ENCODE results near the gene ANKRD52.
"Not testable (repeated sequence)": the region's sequence is repeated elsewhere in the genome, so short reads cannot be mapped to it uniquely, and the experiment has no call there.

The ANKRD52 gene

GRCh38 chr12:56258068-56258819 lies at the start of gene ANKRD52:
ANKRD52 (minus strand) TSS chr12:56258384; CDS start chr12:56258269, 115 bp downstream.
- peak; percentile 51 for DNase-seq (ENCODE audit: low spot score)

DNA sequence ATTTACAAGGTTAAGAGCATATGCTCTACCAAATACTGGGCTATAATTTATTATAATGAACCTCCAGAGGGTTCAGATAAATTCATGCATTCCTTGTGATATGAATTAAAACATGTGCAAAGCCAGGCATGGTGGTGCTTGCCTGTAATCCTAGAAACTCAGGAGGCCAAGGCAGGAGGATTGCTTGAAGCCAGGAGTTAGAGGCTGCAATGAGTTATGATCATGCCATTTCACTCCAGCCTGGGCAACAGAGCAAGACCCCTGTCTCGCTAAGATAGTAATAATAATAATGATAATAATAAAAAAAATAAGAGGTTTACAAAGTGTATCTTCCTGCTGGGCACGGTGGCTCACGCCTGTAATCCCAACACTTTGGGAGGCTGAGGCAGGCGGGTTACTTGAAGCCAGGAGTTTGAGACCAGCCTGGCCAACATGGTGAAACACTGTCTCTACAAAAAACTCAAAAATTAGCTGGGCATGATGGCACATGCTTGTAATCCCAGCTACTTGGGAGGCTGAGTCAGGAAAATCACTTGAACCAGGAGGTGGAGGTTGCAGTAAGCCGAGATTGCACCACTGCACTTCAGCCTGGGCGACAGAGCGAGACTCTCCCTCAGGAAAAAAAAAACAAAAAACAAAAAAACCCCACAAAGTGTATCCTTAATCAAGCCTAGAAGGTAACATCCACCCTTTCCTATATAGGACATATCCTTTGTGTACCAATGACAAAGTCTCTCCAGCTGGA lies 49.2 kb upstream of the ANKRD52 start:
- no peak for DNase-seq (ENCODE audit: low spot score)

DNA sequence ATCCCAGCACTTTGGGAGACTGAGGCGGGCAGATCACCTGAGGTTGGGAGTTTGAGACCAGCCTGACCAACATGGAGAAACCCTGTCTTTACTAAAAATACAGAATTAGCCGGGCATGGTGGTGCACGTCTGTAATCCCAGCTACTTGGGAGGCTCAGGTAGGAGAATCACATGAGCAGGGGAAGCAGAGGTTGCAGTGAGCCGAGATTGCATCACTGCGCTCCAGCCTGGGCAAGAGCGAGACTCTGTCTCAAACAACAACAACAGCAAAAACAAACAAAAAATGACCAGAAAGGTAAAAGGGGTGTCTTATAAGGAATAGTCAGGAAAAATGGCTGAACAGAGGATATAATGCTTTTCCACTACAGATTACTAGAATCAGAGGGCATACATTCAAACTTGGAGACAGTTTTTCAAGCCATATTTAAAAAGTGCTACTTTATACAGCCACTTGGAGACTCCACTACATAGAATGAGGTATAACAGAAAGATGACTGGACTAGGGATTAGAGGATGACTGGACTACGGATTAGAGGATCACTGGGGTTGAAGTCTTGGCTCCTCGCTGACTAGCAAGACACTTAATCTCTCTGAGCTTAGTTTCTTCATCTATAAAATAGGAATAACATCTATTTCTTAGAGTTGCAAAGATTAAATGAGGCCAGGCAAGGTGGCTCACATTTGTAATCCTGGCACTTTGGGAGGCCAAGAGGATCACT lies 46.8 kb upstream of the ANKRD52 start:
- no peak for DNase-seq (ENCODE audit: low spot score)

DNA sequence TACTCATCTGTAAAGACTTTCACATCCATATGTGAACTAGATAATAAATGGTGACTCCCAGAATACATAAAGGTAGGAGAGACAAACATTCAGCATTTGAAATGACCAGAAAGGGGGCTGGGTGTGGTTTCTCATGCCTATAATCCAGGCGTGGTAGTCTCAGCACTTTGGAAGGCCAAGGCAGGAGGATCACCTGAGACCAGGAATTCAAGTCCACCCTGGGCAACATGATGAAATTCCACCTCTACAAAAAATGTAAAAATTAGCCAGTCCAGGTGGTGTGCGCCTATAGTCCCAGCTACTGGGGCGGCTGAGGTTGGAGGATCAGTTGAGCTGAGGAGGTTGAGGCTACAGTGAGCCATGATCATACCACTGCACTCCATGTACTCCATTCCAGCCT lies 46.1 kb upstream of the ANKRD52 start:
- DNase-seq (ENCODE audit: low spot score): no peak

DNA sequence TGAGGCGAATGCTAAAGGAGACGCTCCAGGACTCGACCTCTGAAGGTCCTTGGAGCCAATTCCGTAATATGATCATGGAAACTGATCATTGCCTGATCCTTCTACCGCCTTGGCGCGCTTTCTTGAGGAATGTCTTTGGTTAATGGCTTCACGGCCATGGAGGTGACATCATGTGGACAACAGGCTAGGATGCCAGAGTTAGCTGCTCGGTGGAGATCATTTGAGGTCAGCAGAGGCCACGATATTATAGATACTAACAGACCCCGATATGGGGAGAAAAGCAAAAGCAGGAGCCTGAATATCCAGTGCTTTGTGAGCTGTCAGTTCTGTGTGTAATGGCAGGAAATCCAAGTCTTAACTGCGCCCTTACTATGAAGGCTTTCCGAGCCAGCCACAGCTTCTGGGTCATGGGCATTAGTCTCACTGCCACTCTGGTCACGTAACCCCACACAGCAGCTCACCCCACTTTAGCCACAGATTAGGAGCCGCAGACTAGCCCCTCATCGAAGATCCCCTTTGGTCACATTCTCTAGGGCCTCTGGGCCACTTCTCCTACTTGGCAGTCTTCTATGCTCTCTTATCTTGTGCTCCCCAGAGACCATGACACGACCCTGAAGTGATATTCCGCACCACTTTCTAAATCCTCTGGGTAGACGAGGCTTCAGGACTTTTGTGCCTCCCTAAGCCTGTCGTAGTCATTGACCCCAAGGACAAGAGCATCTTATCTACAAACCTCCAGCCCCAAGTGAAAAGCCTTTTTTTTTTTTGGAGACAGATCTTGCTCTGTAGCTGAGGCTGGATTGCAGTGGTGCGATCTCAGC lies 42.7 kb upstream of the ANKRD52 start:
- DNase-seq (ENCODE audit: low spot score): no peak

DNA sequence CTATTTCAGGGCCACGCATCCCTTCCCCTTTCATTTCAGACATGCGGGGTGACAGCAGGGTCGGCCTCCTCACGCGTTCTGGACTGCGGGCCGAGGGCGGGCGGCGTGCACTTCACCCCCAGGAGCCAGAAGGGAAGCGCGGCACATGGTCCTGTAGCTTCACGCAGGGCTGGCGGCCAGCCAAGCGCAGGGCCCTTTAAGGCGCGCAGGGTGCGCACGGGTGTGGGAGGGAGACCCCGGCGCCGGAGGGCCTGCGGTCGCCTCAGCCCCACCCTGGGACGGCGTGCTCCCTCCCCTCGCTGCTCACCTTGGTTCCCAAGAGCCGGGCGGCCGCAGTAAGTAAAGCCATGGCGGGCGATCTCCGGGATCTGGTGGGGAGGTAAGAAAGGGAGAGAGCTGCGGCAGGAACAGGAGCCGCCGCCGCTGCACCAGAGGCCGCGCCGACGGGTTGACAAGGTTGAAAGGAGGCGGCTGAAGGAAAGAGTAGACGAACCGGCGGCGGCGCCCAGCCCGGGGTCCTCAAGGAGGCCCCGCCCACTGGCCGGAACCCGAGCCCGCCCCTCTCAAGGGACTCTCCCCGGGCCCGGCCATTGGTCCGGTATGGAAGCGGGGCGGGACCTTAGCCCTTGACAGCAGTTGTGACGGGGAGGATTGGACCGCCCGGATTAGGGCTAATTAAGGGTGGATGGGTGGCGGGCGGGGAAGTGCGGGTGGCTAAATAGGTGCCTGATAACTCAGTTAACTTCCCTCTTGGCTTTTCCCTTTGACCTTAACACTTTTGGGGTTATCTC lies 41.9 kb upstream of the ANKRD52 start, which contains the start of gene CS:
TSS of gene CS (minus strand) at position 478 of the 791 bp plus-strand sequence. CDS start at position 349, 129 bp downstream.
- DNase-seq (ENCODE audit: low spot score): peak; percentile 99

DNA sequence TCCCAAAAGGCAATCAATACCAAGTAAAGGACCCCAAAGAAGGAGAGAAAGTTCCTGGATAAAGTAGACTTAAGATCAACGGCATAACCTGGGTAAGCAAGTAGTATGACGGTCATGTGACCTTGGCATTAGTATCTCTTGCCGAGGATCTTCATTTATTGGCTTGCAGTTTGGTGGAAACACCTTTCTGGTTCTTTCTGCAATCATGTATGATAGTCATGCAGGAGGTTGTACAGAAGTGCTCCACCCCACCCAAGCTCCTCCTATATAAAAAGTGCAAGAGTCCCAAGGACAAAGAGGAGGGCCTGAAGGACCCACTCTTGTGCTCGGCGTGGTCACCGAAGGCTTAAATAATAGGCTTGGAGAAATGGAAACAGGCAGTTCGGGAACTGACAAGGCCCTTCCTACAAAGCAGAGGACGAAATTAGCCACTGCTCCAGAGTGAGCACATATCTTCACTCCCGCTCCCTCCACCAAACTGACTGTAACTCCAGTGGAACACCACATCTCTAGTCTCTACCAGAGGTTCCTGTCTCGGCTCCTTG lies 41.2 kb upstream of the ANKRD52 start:
- no peak for DNase-seq (ENCODE audit: low spot score)

DNA sequence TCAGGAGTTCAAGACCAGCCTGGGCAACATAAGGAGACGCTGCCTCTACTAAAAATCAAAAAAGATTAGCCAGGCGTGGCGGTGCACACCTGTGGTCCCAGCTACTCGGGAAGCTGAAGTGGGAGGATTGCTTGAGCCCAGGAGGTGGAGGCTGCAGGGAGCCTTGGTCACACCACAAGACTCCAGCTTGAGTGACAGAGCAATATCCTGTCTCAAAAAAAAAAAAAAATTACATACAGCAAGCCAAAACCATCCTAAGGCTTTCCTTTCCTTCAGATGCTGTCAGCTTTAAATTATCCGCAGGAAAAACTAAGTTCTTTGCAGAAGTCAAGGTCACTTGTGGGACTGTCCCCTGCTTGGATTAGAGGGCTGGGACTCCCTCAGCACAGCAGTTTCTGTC lies 40.6 kb upstream of the ANKRD52 start:
- no peak for DNase-seq (ENCODE audit: low spot score)

- no peak for DNase-seq (ENCODE audit: low spot score)
These were observed 39.2 kb upstream of the ANKRD52 start for GRCh38 chr12:56297400-56297799.

GRCh38 chr12:56296295-56296694 lies 38.1 kb upstream of the ANKRD52 start:
- DNase-seq (ENCODE audit: low spot score): no peak

DNA sequence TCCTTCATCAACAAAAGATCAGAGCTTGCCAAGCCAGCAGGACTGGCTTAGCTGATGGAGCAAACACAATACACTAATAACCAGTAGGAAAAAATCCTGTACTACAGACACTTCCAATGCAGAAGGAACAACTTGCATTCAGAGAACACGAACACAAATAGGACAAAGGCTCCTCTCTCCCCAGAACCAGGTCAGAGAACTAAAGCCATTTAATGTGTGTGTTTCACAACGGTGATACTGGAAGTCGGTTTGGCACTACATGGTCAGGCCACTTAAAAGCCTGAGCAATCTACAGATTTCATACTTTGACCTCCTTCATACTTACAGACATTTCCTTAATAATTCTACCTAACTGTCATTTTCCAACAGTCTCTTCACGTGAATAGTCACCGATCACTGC lies 35.6 kb upstream of the ANKRD52 start:
- DNase-seq (ENCODE audit: low spot score): no peak

GRCh38 chr12:56288705-56289387 lies 30.7 kb upstream of the ANKRD52 start:
- DNase-seq (ENCODE audit: low spot score): no peak

DNA sequence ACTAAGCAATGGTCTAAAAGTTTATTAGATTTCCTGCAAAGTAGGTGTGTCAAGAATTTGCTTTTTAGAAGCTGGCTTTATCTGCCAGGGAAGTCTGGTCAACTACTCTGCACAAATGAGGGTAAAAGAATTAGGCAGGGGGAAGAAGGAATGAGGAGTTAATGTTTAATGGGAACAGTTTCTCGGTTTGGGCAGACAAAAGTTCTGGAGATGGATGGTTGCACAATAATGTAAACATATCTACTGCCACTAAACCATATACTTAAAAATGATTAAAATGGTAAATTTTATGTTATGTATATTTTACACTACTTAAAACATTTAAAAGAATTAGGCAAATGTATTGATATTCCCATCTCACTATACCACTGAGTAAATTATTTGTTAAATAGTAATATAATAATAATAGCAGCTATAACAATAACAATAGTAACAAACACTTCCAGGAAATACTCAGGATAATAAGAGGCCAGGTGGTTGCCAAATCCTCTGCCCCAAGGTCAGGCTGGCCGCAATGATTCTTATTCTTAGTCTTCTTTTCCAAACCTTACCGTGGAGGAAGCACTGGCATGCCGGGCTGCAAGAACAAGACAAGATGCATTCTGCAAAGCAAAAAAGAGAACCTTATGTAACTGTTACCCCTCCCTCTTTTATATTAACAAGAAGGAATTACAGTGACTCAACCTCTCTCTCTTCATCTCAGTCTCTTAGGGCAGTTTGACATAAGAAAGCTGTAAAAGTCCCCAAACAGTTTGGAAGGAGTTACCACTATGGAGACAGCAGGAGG lies 28.1 kb upstream of the ANKRD52 start:
- no peak for DNase-seq (ENCODE audit: low spot score)

GRCh38 chr12:56284263-56284662 lies 26.1 kb upstream of the ANKRD52 start:
- DNase-seq (ENCODE audit: low spot score): not testable (repeated sequence)

GRCh38 chr12:56282579-56282978 lies 24.4 kb upstream of the ANKRD52 start:
- no peak for DNase-seq (ENCODE audit: low spot score)

DNA sequence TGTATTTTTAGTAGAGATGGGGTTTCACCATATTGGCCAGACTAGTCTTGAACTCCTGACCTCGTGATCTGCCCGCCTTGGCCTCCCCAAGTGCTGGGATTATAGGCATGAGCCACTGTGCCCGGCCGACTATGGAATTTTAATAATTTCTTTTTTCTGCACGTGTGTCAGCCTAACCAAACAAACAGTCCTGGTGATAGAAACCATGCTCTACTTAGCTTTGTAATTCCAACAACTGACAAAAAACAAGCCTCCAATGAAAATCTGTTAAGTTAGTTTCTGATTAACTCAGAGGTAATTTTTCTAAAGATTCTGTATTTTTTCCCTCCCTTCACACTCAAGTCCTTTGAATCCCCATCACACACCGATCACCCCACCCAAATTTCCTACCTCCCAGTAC lies 23.8 kb upstream of the ANKRD52 start:
- no peak for DNase-seq (ENCODE audit: low spot score)

DNA sequence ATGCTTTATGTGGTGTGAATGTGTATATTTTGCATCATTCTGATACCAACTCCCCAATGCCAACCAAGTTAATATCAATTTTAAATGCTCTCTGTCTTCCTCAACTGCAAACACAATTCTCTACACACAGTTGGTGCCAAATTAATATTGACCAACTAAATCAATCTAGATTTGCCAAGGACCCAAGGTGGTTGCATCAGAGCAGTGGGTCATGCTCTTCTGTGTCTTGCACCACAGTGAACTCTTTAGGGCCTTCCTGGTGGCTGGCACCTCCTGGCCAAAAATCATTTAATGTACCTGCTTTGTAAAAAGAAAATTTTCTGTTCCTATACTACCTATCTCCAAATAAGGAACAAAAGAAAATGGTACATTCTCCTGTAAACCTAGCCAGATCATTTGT lies 22.7 kb upstream of the ANKRD52 start:
- DNase-seq (ENCODE audit: low spot score): no peak

- no peak for DNase-seq (ENCODE audit: low spot score)
These were observed 20.7 kb upstream of the ANKRD52 start for GRCh38 chr12:56278905-56279304.

DNA sequence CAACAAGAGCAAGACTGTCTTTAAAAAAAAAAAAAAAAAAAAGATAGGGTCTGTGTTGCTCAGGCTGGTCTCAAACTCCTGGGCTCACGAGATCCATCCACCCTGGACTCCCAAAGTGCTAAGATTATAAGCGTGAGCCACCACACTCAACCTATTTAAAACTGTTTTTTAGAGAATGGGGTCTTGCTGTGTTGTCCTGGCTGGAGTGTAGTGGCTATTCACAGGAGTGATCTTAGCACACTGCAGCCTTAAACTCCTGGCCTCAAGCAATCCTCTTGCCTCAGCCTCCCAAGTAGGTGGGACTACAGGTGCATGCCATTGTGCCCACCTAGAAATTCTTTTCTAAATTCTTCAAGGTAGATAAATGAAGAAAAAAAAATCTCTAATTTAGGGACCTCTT lies 16.1 kb upstream of the ANKRD52 start:
- no peak for DNase-seq (ENCODE audit: low spot score)

All from pons (tissue), 1 donor.